IPS-18a (cell line): ENCODE data around the gene SPINT2.
"Not testable (repeated sequence)": the region's sequence is repeated elsewhere in the genome, so short reads cannot be mapped to it uniquely, and the experiment has no call there.

Source experiments
- H3K27ac ChIP-seq: one replicate; pipeline ENCODE4 v1.5.1; 2013; ENCODE audit warnings: low read length
- H3K27me3 ChIP-seq: one replicate; pipeline ENCODE4 v1.6.1; 2013; ENCODE audit warnings: mild to moderate bottlenecking, low read length; ENCODE audit not compliant: control insufficient read depth, insufficient read depth
- H3K36me3 ChIP-seq: one replicate; pipeline ENCODE4 v1.6.1; 2013; ENCODE audit warnings: low read depth, low read length; ENCODE audit not compliant: control insufficient read depth
- H3K4me1 ChIP-seq: one replicate; pipeline ENCODE4 v1.6.1; 2013; ENCODE audit warnings: low read depth, low read length; ENCODE audit not compliant: control insufficient read depth
- H3K4me3 ChIP-seq: one replicate; pipeline ENCODE4 v1.5.1; 2013; ENCODE audit warnings: low read length
- H3K9ac ChIP-seq: one replicate; pipeline ENCODE4 v1.6.1; 2013; ENCODE audit warnings: mild to moderate bottlenecking, low read length, moderate library complexity
- H3K9me3 ChIP-seq: one replicate; pipeline ENCODE4 v1.6.1; 2013; ENCODE audit warnings: low read depth, low read length; ENCODE audit not compliant: control insufficient read depth

The SPINT2 gene

DNA sequence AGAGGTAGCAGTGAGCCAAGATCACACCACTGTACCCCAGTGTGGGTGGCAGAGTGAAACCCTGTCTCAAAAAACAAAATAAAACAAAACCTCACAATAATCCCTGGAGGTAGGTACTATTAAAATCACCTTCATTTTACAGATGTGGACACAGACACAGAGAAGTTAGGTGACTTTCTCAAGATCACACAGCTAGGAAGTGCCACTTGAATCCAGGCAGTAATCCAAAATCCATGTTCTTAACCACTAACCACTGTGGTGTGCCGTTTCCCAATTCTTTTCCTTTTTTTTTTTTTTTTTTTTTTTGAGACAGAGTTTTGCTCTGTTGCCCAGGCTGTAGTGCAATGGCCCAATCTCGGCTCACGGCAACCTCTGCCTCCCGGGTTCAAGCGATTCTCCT is 17.2 kb upstream of the SPINT2 start:
- H3K27me3 ChIP-seq, result peaks cover 9% of the 10 kb centered on the region
- peaks cover 17% of the 10 kb centered on the region for H3K4me1 ChIP-seq
- H3K9ac ChIP-seq, result no peak overlapping the region
- H3K9me3 ChIP-seq, result no peaks in the 10 kb centered on the region
- no peak overlapping the region for H3K4me3 ChIP-seq
- no peak overlapping the region for H3K27ac ChIP-seq
- no peaks in the 10 kb centered on the region for H3K36me3 ChIP-seq

DNA sequence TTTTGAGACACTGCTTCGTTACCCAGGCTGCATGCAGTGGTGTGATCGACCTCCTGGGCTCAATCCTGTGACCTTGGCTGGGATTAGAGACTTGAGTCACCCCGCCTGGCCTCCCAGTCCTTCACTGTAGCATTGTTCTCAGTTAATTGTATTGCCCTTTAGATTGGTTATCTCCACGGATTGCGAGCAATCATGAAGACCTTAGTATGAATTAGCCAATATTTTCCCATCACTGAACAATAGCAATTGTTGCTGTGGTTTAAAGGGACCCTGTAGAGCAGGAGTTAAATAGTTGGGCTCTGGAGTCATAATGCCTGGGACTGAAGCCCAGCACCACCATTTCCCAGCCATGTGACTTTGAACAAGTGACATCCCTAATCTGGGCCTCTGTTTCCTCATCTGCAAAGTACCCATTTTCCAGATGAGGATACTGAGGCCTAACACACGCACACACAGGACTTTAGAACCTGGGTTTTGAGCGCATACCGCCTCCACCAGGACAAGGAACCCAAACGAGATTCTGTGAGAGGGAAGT is 16.6 kb upstream of the SPINT2 start:
- Histone ChIP-seq H3K27me3 (peaks cover 9% of the 10 kb centered on the region), H3K4me1 (peaks cover 23% of the 10 kb centered on the region), H3K4me3 (no peak overlapping the region), H3K27ac (no peak overlapping the region), H3K36me3 (no peaks in the 10 kb centered on the region), H3K9ac (no peak overlapping the region), H3K9me3 (no peaks in the 10 kb centered on the region)

DNA sequence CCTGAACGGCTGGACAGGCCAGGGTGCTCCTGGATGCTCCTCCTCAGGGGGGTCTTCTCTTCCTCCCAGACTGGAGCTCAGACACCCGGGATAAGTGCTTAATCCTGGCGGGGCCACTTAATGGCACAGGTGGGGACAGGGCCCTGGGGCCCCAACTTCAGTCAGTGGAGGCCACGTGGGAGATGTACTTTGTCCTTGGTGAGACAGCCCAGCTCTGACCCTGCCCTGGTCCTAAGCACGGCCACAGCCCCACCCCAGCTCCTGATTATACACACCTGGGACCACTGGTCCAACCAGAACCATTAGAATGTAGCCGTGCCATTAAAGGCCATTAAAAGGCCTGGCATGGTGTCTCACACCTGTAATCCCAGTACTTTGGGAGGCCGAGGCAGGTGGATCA is 16.0 kb upstream of the SPINT2 start:
- no peak overlapping the region for H3K4me3 ChIP-seq
- no peaks in the 10 kb centered on the region for H3K36me3 ChIP-seq
- H3K9ac ChIP-seq, result no peak overlapping the region
- no peak overlapping the region for H3K27ac ChIP-seq
- peaks cover 9% of the 10 kb centered on the region for H3K27me3 ChIP-seq
- no peaks in the 10 kb centered on the region for H3K9me3 ChIP-seq
- H3K4me1 ChIP-seq, result peaks cover 28% of the 10 kb centered on the region

GRCh38 chr19:38250428-38250820 is 13.9 kb upstream of the SPINT2 start:
- peaks cover 31% of the 10 kb centered on the region for H3K4me1 ChIP-seq
- no peaks in the 10 kb centered on the region for H3K36me3 ChIP-seq
- H3K9ac ChIP-seq, result no peak overlapping the region
- peaks cover 5% of the 10 kb centered on the region for H3K27me3 ChIP-seq
- H3K27ac ChIP-seq, result no peak overlapping the region
- H3K9me3 ChIP-seq, result no peaks in the 10 kb centered on the region
- peak overlapping the region; percentile 30 for H3K4me3 ChIP-seq

GRCh38 chr19:38250821-38251563 is 13.4 kb upstream of the SPINT2 start:
- Histone ChIP-seq H3K9me3 (no peaks in the 10 kb centered on the region), H3K4me1 (peaks cover 31% of the 10 kb centered on the region), H3K4me3 (peak overlapping the region; percentile 44), H3K27ac (no peak overlapping the region), H3K9ac (peak overlapping the region; percentile 17), H3K27me3 (peaks cover 11% of the 10 kb centered on the region), H3K36me3 (no peaks in the 10 kb centered on the region)

DNA sequence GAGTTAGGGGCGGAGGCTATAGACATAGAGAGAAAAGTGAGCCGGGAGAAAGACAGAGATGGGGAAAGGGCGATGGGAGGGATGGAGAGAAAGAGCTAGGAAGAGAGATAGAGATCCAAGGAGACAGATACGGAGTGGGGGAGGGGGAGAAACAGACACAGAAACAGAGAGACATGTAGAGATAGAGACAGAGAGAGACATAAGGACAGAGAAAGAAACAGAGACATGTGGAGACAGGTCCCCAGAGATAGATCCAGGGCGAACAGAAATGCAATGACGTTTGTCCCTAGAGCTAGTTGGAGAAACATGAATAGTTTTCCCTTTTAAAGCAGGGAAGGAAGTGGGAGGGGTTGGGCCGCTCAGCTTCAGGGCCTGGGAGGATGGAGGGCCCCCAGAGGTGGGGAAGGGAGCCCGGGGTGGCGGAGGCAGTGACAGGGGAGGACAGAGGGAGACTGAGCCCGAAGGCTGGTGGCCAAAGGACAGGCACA is 12.8 kb upstream of the SPINT2 start:
- Histone ChIP-seq H3K27me3 (peaks cover 13% of the 10 kb centered on the region), H3K9me3 (no peaks in the 10 kb centered on the region), H3K4me3 (peak overlapping the region; percentile 44), H3K36me3 (no peaks in the 10 kb centered on the region), H3K4me1 (peaks cover 31% of the 10 kb centered on the region), H3K9ac (peak overlapping the region; percentile 17), H3K27ac (no peak overlapping the region)

- H3K9ac ChIP-seq, result no peak overlapping the region
- H3K27me3 ChIP-seq, result peaks cover 20% of the 10 kb centered on the region
- no peaks in the 10 kb centered on the region for H3K36me3 ChIP-seq
- H3K9me3 ChIP-seq, result no peaks in the 10 kb centered on the region
- H3K4me1 ChIP-seq, result peaks cover 31% of the 10 kb centered on the region
- no peak overlapping the region for H3K27ac ChIP-seq
- H3K4me3 ChIP-seq, result no peak overlapping the region
These were observed 12.0 kb upstream of the SPINT2 start for GRCh38 chr19:38252385-38252784.

GRCh38 chr19:38252941-38253691 is 11.3 kb upstream of the SPINT2 start:
- no peak overlapping the region for H3K9ac ChIP-seq
- peaks cover 31% of the 10 kb centered on the region for H3K4me1 ChIP-seq
- H3K27ac ChIP-seq, result no peak overlapping the region
- H3K4me3 ChIP-seq, result no peak overlapping the region
- peaks cover 20% of the 10 kb centered on the region for H3K27me3 ChIP-seq
- no peaks in the 10 kb centered on the region for H3K36me3 ChIP-seq
- H3K9me3 ChIP-seq, result no peaks in the 10 kb centered on the region

DNA sequence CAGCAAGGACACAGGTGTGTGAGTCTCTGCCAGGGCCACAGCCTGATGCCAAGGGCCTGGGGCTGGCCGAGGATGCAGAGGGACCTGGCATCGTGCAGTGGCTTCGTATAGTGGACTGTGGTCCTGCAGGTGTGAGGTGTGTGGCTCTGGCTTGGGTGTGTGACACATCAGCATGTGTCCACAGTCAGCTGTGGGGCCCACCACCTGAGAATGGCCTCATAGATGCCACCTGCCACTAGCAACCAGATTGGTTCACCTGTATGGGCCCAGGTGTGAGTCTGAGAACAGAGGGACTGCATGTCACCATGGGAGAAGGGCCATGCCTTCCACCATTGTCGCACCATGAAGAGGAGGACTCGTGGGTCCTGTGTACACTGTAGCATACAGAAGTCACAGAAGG is 10.6 kb upstream of the SPINT2 start:
- no peak overlapping the region for H3K27ac ChIP-seq
- no peak overlapping the region for H3K4me3 ChIP-seq
- H3K9me3 ChIP-seq, result no peaks in the 10 kb centered on the region
- peaks cover 31% of the 10 kb centered on the region for H3K4me1 ChIP-seq
- H3K9ac ChIP-seq, result no peak overlapping the region
- H3K36me3 ChIP-seq, result no peaks in the 10 kb centered on the region
- peaks cover 20% of the 10 kb centered on the region for H3K27me3 ChIP-seq

DNA sequence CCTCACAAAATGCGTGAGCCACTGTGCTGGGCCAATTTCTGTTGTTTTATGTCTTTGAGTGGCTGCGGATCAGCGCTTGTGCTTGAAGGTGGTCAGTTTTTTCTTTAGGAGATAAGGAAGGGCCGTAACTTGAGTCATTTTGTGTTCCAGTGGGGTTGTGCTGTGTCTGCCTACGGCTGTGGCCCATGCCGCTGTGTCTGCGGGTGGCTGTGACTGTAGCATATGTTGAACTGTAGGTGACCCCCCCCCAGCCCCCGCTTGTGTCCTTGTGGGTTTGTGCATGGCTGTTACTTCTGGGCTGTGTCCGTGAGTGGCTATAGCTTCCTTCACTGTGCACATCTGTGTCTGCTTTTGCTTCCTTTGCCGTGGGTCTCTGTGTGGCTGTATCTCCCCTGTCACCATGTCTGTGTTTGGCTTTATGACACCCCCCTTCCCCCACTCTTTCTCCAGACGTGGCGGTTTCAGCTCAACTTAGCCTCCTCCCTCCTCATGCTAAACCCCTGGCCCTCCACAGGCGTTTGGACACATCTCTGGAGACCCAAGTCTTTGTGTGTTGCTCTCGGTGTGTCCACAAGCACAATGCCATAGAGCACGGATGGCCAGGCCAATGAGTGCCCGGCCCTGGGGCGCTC is 8.9 kb upstream of the SPINT2 start:
- H3K27ac ChIP-seq, result no peak overlapping the region

DNA sequence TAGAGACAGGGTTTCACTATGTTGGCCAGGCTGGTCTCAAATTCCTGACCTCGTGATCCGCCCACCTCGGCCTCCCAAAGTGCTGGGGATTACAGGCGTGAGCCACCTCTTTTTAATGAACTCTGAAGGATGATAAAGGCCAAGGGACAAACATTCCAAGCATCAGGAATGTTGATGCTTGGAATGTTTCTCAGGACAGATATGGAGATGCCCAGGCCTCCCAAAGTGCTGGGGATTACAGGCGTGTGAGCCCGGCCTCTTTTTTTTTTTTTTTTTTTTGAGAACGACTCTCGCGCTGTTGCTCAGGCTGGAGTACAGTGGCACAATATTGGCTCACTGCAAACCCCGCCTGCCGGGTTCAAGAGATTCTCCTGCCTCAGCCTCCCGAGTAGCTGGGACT is 2.4 kb upstream of the SPINT2 start:
- H3K9me3 ChIP-seq, H3K4me3 ChIP-seq, H3K27me3 ChIP-seq, H3K9ac ChIP-seq, H3K36me3 ChIP-seq, H3K27ac ChIP-seq: not testable (repeated sequence)
- peaks cover 22% of the 10 kb centered on the region for H3K4me1 ChIP-seq

More for the DNA sequence above, 8.9 kb upstream of the SPINT2 start:
- Histone ChIP-seq H3K4me1 (peaks cover 28% of the 10 kb centered on the region), H3K9me3 (no peaks in the 10 kb centered on the region), H3K4me3 (peak overlapping the region; percentile 51), H3K27me3 (peaks cover 20% of the 10 kb centered on the region), H3K9ac (no peak overlapping the region), H3K36me3 (no peaks in the 10 kb centered on the region)
